Measurements from ENCODE around the gene SLC10A7. TPM values are rescaled to one million over a fixed set of nuclear protein-coding genes. Genes with fewer than 3 reads are reported as not detected.

SLC10A7 gene
- total and polyA plus RNA-seq, 2 donors = 4.9 to 10.7 TPM

GRCh38 chr4:146458594-146458993 lies 63.1 kb downstream of the SLC10A7 start:
- no peaks in the 10 kb centered on the region for H3K27me3 ChIP-seq (ENCODE audit: control insufficient read depth in 2 of 2, insufficient read depth in 1 of 2, low read length in 1 of 2)
- no peaks in the 10 kb centered on the region for H3K4me1 ChIP-seq (ENCODE audit: control insufficient read depth in 2 of 2, insufficient read depth in 2 of 2, low read length in 2 of 2)
- H3K36me3 ChIP-seq (ENCODE audit: control insufficient read depth in 2 of 2, insufficient read depth in 2 of 2, low read length in 1 of 2) = no peaks in the 10 kb centered on the region
- H3K27ac ChIP-seq (ENCODE audit: low read depth in 1 of 2, low read length in 1 of 2) = no peak overlapping the region
- peak in 5 of 9 donors; percentile 4 to 44 (median 13) for DNase-seq (ENCODE audit: low read depth in 6 of 9, low spot score in 9 of 9)
- H3K9me3 ChIP-seq (ENCODE audit: control insufficient read depth in 2 of 2, insufficient read depth in 1 of 2, low read length in 1 of 2) = no peaks in the 10 kb centered on the region
- WGBS = 77% methylated on average over 1 of the region's 1 CpG
- no peak overlapping the region for H3K4me3 ChIP-seq (ENCODE audit: low read length in 2 of 2)

GRCh38 chr4:146456681-146457080 lies 65.1 kb downstream of the SLC10A7 start:
- no peaks in the 10 kb centered on the region for H3K36me3 ChIP-seq (ENCODE audit: control insufficient read depth in 2 of 2, insufficient read depth in 2 of 2, low read length in 1 of 2)
- H3K9me3 ChIP-seq (ENCODE audit: control insufficient read depth in 2 of 2, insufficient read depth in 1 of 2, low read length in 1 of 2) = no peaks in the 10 kb centered on the region
- no peak overlapping the region for H3K4me3 ChIP-seq (ENCODE audit: low read length in 2 of 2)
- H3K27ac ChIP-seq (ENCODE audit: low read depth in 1 of 2, low read length in 1 of 2) = no peak overlapping the region
- H3K27me3 ChIP-seq (ENCODE audit: control insufficient read depth in 2 of 2, insufficient read depth in 1 of 2, low read length in 1 of 2) = no peaks in the 10 kb centered on the region
- H3K4me1 ChIP-seq (ENCODE audit: control insufficient read depth in 2 of 2, insufficient read depth in 2 of 2, low read length in 2 of 2) = no peaks in the 10 kb centered on the region
- WGBS = 99% methylated on average over 2 of the region's 2 CpGs
- no peak for DNase-seq (ENCODE audit: low read depth in 6 of 9, low spot score in 9 of 9)

GRCh38 chr4:146453181-146453807 lies 68.4 kb downstream of the SLC10A7 start:
- no peaks in the 10 kb centered on the region for H3K4me1 ChIP-seq (ENCODE audit: control insufficient read depth in 2 of 2, insufficient read depth in 2 of 2, low read length in 2 of 2)
- no peaks in the 10 kb centered on the region for H3K27me3 ChIP-seq (ENCODE audit: control insufficient read depth in 2 of 2, insufficient read depth in 1 of 2, low read length in 1 of 2)
- H3K9me3 ChIP-seq (ENCODE audit: control insufficient read depth in 2 of 2, insufficient read depth in 1 of 2, low read length in 1 of 2) = no peaks in the 10 kb centered on the region
- H3K27ac ChIP-seq (ENCODE audit: low read depth in 1 of 2, low read length in 1 of 2) = no peak overlapping the region
- 94% methylated on average over 5 of the region's 5 CpGs for WGBS
- no peak for DNase-seq (ENCODE audit: low read depth in 6 of 9, low spot score in 9 of 9)
- H3K36me3 ChIP-seq (ENCODE audit: control insufficient read depth in 2 of 2, insufficient read depth in 2 of 2, low read length in 1 of 2) = no peaks in the 10 kb centered on the region
- no peak overlapping the region for H3K4me3 ChIP-seq (ENCODE audit: low read length in 2 of 2)

GRCh38 chr4:146450524-146450923 lies 71.2 kb downstream of the SLC10A7 start:
- H3K27me3 ChIP-seq (ENCODE audit: control insufficient read depth in 2 of 2, insufficient read depth in 1 of 2, low read length in 1 of 2) = no peaks in the 10 kb centered on the region
- H3K4me1 ChIP-seq (ENCODE audit: control insufficient read depth in 2 of 2, insufficient read depth in 2 of 2, low read length in 2 of 2) = no peaks in the 10 kb centered on the region
- H3K27ac ChIP-seq (ENCODE audit: low read depth in 1 of 2, low read length in 1 of 2) = no peak overlapping the region
- no peaks in the 10 kb centered on the region for H3K36me3 ChIP-seq (ENCODE audit: control insufficient read depth in 2 of 2, insufficient read depth in 2 of 2, low read length in 1 of 2)
- H3K4me3 ChIP-seq (ENCODE audit: low read length in 2 of 2) = no peak overlapping the region
- DNase-seq (ENCODE audit: low read depth in 6 of 9, low spot score in 9 of 9) = no peak
- no peaks in the 10 kb centered on the region for H3K9me3 ChIP-seq (ENCODE audit: control insufficient read depth in 2 of 2, insufficient read depth in 1 of 2, low read length in 1 of 2)

GRCh38 chr4:146446555-146446954 lies 75.2 kb downstream of the SLC10A7 start:
- Histone ChIP-seq H3K9me3 (ENCODE audit: control insufficient read depth in 2 of 2, insufficient read depth in 1 of 2, low read length in 1 of 2) (no peaks in the 10 kb centered on the region), H3K4me1 (ENCODE audit: control insufficient read depth in 2 of 2, insufficient read depth in 2 of 2, low read length in 2 of 2) (no peaks in the 10 kb centered on the region), H3K4me3 (ENCODE audit: low read length in 2 of 2) (no peak overlapping the region), H3K27ac (ENCODE audit: low read depth in 1 of 2, low read length in 1 of 2) (no peak overlapping the region), H3K36me3 (ENCODE audit: control insufficient read depth in 2 of 2, insufficient read depth in 2 of 2, low read length in 1 of 2) (peaks cover 0 to 2% of the 10 kb centered on the region in 2 donors), H3K27me3 (ENCODE audit: control insufficient read depth in 2 of 2, insufficient read depth in 1 of 2, low read length in 1 of 2) (no peaks in the 10 kb centered on the region)
- no peak for DNase-seq (ENCODE audit: low read depth in 6 of 9, low spot score in 9 of 9)
- WGBS = 98% methylated on average over 4 of the region's 4 CpGs

GRCh38 chr4:146445198-146446150 lies 76.3 kb downstream of the SLC10A7 start:
- DNase-seq (ENCODE audit: low read depth in 6 of 9, low spot score in 9 of 9) = no peak
- H3K4me1 ChIP-seq (ENCODE audit: control insufficient read depth in 2 of 2, insufficient read depth in 2 of 2, low read length in 2 of 2) = no peaks in the 10 kb centered on the region
- no peaks in the 10 kb centered on the region for H3K27me3 ChIP-seq (ENCODE audit: control insufficient read depth in 2 of 2, insufficient read depth in 1 of 2, low read length in 1 of 2)
- H3K36me3 ChIP-seq (ENCODE audit: control insufficient read depth in 2 of 2, insufficient read depth in 2 of 2, low read length in 1 of 2) = peaks cover 0 to 2% of the 10 kb centered on the region in 2 donors
- H3K27ac ChIP-seq (ENCODE audit: low read depth in 1 of 2, low read length in 1 of 2) = no peak overlapping the region
- H3K9me3 ChIP-seq (ENCODE audit: control insufficient read depth in 2 of 2, insufficient read depth in 1 of 2, low read length in 1 of 2) = no peaks in the 10 kb centered on the region
- no peak overlapping the region for H3K4me3 ChIP-seq (ENCODE audit: low read length in 2 of 2)
- WGBS = 98% methylated on average over 37 of the region's 37 CpGs

- 94% methylated on average over 2 of the region's 2 CpGs for WGBS
- no peak for DNase-seq (ENCODE audit: low read depth in 6 of 9, low spot score in 9 of 9)
- Histone ChIP-seq H3K9me3 (ENCODE audit: control insufficient read depth in 2 of 2, insufficient read depth in 1 of 2, low read length in 1 of 2) (no peaks in the 10 kb centered on the region), H3K27me3 (ENCODE audit: control insufficient read depth in 2 of 2, insufficient read depth in 1 of 2, low read length in 1 of 2) (no peaks in the 10 kb centered on the region), H3K4me1 (ENCODE audit: control insufficient read depth in 2 of 2, insufficient read depth in 2 of 2, low read length in 2 of 2) (no peaks in the 10 kb centered on the region), H3K36me3 (ENCODE audit: control insufficient read depth in 2 of 2, insufficient read depth in 2 of 2, low read length in 1 of 2) (peaks cover 0 to 2% of the 10 kb centered on the region in 2 donors), H3K4me3 (ENCODE audit: low read length in 2 of 2) (no peak overlapping the region), H3K27ac (ENCODE audit: low read depth in 1 of 2, low read length in 1 of 2) (no peak overlapping the region)
Measured at GRCh38 chr4:146443525-146443924, 78.2 kb downstream of the SLC10A7 start.

GRCh38 chr4:146442801-146443200 lies 78.9 kb downstream of the SLC10A7 start:
- no peaks in the 10 kb centered on the region for H3K9me3 ChIP-seq (ENCODE audit: control insufficient read depth in 2 of 2, insufficient read depth in 1 of 2, low read length in 1 of 2)
- WGBS = 97% methylated on average over 1 of the region's 1 CpG

GRCh38 chr4:146439999-146440398 lies 81.7 kb downstream of the SLC10A7 start:
- DNase-seq (ENCODE audit: low read depth in 6 of 9, low spot score in 9 of 9) = no peak
- H3K36me3 ChIP-seq (ENCODE audit: control insufficient read depth in 2 of 2, insufficient read depth in 2 of 2, low read length in 1 of 2) = peaks cover 0 to under 1% of the 10 kb centered on the region in 2 donors
- no peak overlapping the region for H3K27ac ChIP-seq (ENCODE audit: low read depth in 1 of 2, low read length in 1 of 2)
- 98% methylated on average over 4 of the region's 4 CpGs for WGBS
- no peaks in the 10 kb centered on the region for H3K4me1 ChIP-seq (ENCODE audit: control insufficient read depth in 2 of 2, insufficient read depth in 2 of 2, low read length in 2 of 2)
- H3K9me3 ChIP-seq (ENCODE audit: control insufficient read depth in 2 of 2, insufficient read depth in 1 of 2, low read length in 1 of 2) = no peaks in the 10 kb centered on the region
- H3K4me3 ChIP-seq (ENCODE audit: low read length in 2 of 2) = no peak overlapping the region
- no peaks in the 10 kb centered on the region for H3K27me3 ChIP-seq (ENCODE audit: control insufficient read depth in 2 of 2, insufficient read depth in 1 of 2, low read length in 1 of 2)

More at GRCh38 chr4:146442801-146443200, 78.9 kb downstream of the SLC10A7 start:
- no peaks in the 10 kb centered on the region for H3K4me1 ChIP-seq (ENCODE audit: control insufficient read depth in 2 of 2, insufficient read depth in 2 of 2, low read length in 2 of 2)
- no peaks in the 10 kb centered on the region for H3K27me3 ChIP-seq (ENCODE audit: control insufficient read depth in 2 of 2, insufficient read depth in 1 of 2, low read length in 1 of 2)
- DNase-seq (ENCODE audit: low read depth in 6 of 9, low spot score in 9 of 9) = no peak
- H3K36me3 ChIP-seq (ENCODE audit: control insufficient read depth in 2 of 2, insufficient read depth in 2 of 2, low read length in 1 of 2) = peaks cover 0 to 2% of the 10 kb centered on the region in 2 donors
- no peak overlapping the region for H3K27ac ChIP-seq (ENCODE audit: low read depth in 1 of 2, low read length in 1 of 2)
- H3K4me3 ChIP-seq (ENCODE audit: low read length in 2 of 2) = no peak overlapping the region

Data from thymus (tissue), 11 donors.